Sigmoid colon (tissue), 7 donors: ENCODE data around the gene PLSCR4. TPM values are rescaled to one million over a fixed set of nuclear protein-coding genes. Genes with fewer than 3 reads are reported as not detected.

Experiments used
- DNase-seq: peaks from one replicate; pipeline ENCODE4 v3.0.0-alpha.2; 2019
- H3K27ac ChIP-seq, 4 donors: fragments of 200-600 bp; sonication (generic); one replicate each; pipeline ENCODE4 v1.5.1; 2016 to 2019; ENCODE audit warnings: mild to moderate bottlenecking in 1 of 4
- H3K27me3 ChIP-seq, 3 donors: fragments of 200-600 bp; sonication (generic); one replicate each; pipeline ENCODE4 v1.5.1; 2019; ENCODE audit warnings: mild to moderate bottlenecking in 1 of 3
- H3K36me3 ChIP-seq, 4 donors: fragments of 200-600 bp; sonication (generic); one replicate each; pipeline ENCODE4 v1.5.1; 2016 to 2019
- H3K4me1 ChIP-seq, 4 donors: fragments of 200-600 bp; sonication (generic); one replicate each; pipeline ENCODE4 v1.5.1; 2017 to 2019
- H3K4me3 ChIP-seq, 4 donors: fragments of 200-600 bp; sonication (generic); one replicate each; pipeline ENCODE4 v1.5.1; 2017 to 2019; ENCODE audit warnings: mild to moderate bottlenecking in 2 of 4, moderate library complexity in 1 of 4
- H3K9me3 ChIP-seq, 4 donors: fragments of 200-600 bp in 3 of 4; sonication (generic) in 3 of 4; one replicate each; pipeline versions ENCODE4 v1.5.1 to v1.6.1; 2013 to 2019
- EP300 ChIP-seq, 4 donors: sonication (generic); formaldehyde crosslinking; IDR thresholded peaks; one replicate each; pipeline ENCODE4 v1.6.1; 2017; ENCODE audit warnings: antibody characterized with exemption in 4 of 4
- POLR2A ChIP-seq, 2 donors: fragments of 450-650 bp; IDR thresholded peaks; one replicate each; pipeline ENCODE4 v1.6.1; 2016; ENCODE audit warnings: antibody characterized with exemption in 2 of 2, mild to moderate bottlenecking in 2 of 2, moderate library complexity in 2 of 2
- POLR2AphosphoS5 ChIP-seq, 4 donors: sonication (generic); formaldehyde crosslinking; IDR thresholded peaks; one replicate each; pipeline ENCODE4 v1.6.1; 2017; ENCODE audit warnings: antibody characterized with exemption in 4 of 4
- WGBS, 2 donors: extraction: QIAGEN DNeasy Blood & Tissue Kit; methylation state at CpG; one replicate each; pipeline ENCODE4 v1.1.7; 2013; 5-methylcytosine and 5-hydroxymethylcytosine counted together
- intact Hi-C: fragments of 100-400 bp; cut with DNase I; formaldehyde crosslinking; loops from one replicate; pipeline ENCODE4 v1.15.1; 2023
- polyA plus RNA-seq, 3 donors: library from polyadenylated mRNA; stranded (reverse); fragments of 200-250 nt; gene quantifications; one replicate each; pipeline ENCODE4 v1.2.3, GENCODE V29; 2013
- total RNA-seq, 4 donors: library from RNA; depleted of rRNA; stranded (reverse); fragments of >200 nt; gene quantifications; one replicate each; pipeline ENCODE4 v1.1.0, GENCODE V29; 2016
- TF ChIP-seq, protein P1 (sequence below), 4 experiments: fragments of 450-650 bp in 3 of 4; fragments of 200-600 bp in 1 of 4; IDR thresholded peaks; one replicate each; pipeline ENCODE4 v1.5.1; 2016 to 2019; ENCODE audit warnings: antibody characterized with exemption in 4 of 4, mild to moderate bottlenecking in 3 of 4, moderate library complexity in 2 of 4
- donor health status: healthy with polysubstance abuse.
- donor health status: Bipolar disorder and iron deficiency.
- donor health status: healthy.

Gene PLSCR4
- total and polyA plus RNA-seq, 7 donors = 17.5 to 67.4 (median 53.5) TPM

DNA sequence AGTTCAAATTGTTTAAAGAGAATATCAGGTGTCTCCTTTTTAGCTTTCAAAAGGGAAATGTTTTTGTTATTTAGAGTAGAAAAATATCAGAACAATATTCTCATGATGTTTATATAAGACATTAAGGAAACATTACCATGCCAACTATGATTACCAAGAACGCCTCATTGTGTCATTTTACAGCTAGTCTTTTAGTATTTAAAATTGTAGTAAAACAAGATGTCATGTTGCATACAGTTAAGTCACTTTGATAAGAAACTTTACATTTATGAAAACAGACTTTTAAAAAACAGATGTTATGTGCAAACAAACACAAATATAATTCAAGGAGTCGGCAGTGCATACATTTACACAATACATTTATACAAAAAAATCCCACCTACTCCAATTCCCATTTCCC lies 4.4 kb downstream of the PLSCR4 start:
- Histone ChIP-seq H3K4me3 (no peak overlapping the region), H3K4me1 (peaks cover 0 to 45% (median 28%) of the 10 kb centered on the region in 4 donors), H3K27me3 (no peaks in the 10 kb centered on the region), H3K36me3 (no peaks in the 10 kb centered on the region), H3K9me3 (no peaks in the 10 kb centered on the region), H3K27ac (peak overlapping the region in 2 of 4 donors; percentile 38 to 95)
- intact Hi-C loops = no loop called here
- no peak for DNase-seq
- TF ChIP-seq POLR2AphosphoS5 (IDR thresholded peaks at IDR 0.05) = no peak
- TF ChIP-seq, protein P1, sequence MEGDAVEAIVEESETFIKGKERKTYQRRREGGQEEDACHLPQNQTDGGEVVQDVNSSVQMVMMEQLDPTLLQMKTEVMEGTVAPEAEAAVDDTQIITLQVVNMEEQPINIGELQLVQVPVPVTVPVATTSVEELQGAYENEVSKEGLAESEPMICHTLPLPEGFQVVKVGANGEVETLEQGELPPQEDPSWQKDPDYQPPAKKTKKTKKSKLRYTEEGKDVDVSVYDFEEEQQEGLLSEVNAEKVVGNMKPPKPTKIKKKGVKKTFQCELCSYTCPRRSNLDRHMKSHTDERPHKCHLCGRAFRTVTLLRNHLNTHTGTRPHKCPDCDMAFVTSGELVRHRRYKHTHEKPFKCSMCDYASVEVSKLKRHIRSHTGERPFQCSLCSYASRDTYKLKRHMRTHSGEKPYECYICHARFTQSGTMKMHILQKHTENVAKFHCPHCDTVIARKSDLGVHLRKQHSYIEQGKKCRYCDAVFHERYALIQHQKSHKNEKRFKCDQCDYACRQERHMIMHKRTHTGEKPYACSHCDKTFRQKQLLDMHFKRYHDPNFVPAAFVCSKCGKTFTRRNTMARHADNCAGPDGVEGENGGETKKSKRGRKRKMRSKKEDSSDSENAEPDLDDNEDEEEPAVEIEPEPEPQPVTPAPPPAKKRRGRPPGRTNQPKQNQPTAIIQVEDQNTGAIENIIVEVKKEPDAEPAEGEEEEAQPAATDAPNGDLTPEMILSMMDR (IDR thresholded peaks at IDR 0.05) = no peak
- no peak for TF ChIP-seq POLR2A (IDR thresholded peaks at IDR 0.05)
- no peak for TF ChIP-seq EP300 (IDR thresholded peaks at IDR 0.05)
- WGBS, 2 donors = 32 to 60% methylated on average over 2 of the region's 2 CpGs

DNA sequence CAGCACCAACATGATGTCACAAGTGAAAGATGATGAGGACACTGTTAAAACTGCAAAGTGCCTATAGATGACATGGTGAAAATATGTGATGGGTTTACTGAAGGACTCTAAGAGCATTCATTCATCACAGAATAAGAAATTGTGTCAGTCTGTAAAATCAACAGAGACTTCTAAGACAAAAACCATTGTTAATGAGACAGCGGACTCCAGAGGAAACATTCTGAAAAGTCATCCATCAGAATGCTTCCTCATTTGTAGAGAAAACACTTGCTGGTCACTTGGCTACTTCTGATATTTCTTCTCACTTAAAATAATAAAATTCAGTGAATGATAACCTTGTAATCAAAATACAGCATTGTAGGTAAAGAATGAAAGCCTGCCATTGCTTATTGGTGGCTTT lies 7.3 kb downstream of the PLSCR4 start:
- H3K36me3 ChIP-seq = no peaks in the 10 kb centered on the region
- no peaks in the 10 kb centered on the region for H3K27me3 ChIP-seq
- no peaks in the 10 kb centered on the region for H3K9me3 ChIP-seq
- H3K4me1 ChIP-seq = peaks cover 0 to 31% (median 17%) of the 10 kb centered on the region in 4 donors
- no peak for DNase-seq
- intact Hi-C loops = no loop called here
- H3K27ac ChIP-seq = peak overlapping the region in 2 of 4 donors; percentile 3 to 13
- WGBS, 2 donors = 95% methylated on average over 1 of the region's 1 CpG
- no peak for TF ChIP-seq POLR2AphosphoS5 (IDR thresholded peaks at IDR 0.05)
- TF ChIP-seq POLR2A (IDR thresholded peaks at IDR 0.05) = no peak
- no peak for TF ChIP-seq EP300 (IDR thresholded peaks at IDR 0.05)
- TF ChIP-seq, protein P1 (IDR thresholded peaks at IDR 0.05) = no peak
- no peak overlapping the region for H3K4me3 ChIP-seq

DNA sequence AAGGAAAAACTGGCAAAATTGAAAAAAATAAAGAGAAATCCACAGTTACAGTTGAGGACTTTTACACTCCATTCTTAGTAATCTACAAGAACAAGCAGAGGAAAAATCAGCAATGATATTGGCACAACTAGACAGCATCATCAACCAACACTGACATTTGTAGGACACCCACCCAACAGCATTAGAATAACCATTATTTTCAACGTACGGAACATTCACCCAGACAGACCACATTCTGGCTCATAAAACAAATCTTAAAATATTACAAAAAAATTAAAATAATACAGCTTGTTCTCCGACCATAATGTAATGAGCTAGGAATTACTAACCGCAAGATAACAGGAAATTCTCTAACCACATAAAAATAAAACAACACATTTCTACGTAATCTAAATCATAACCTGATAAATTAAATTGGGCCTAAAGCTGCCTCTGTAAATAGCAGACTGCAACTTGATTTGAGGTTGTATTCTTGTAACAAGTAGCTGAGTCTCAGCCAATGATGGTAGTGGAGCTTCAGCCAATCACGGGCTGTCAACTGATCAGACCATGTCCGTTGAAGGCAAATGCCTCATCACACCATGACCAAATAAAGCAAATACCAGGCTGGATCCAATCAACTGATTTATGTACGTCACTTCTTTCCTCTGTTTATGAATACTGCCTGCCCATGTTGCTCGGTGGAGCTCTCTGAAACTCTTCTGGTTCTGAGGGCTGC lies 9.2 kb downstream of the PLSCR4 start:
- Histone ChIP-seq H3K36me3 (no peaks in the 10 kb centered on the region), H3K4me1 (peaks cover 0 to 14% (median 5%) of the 10 kb centered on the region in 4 donors), H3K4me3 (no peak overlapping the region), H3K27me3 (no peaks in the 10 kb centered on the region), H3K9me3 (peaks cover 0 to 5% (median 0%) of the 10 kb centered on the region in 4 donors), H3K27ac (peak overlapping the region in 2 of 4 donors; percentile 6 to 17)
- intact Hi-C loops = no loop called here
- TF ChIP-seq POLR2AphosphoS5 (IDR thresholded peaks at IDR 0.05) = no peak
- no peak for TF ChIP-seq EP300 (IDR thresholded peaks at IDR 0.05)
- TF ChIP-seq POLR2A (IDR thresholded peaks at IDR 0.05) = no peak
- TF ChIP-seq, protein P1 (IDR thresholded peaks at IDR 0.05) = no peak
- DNase-seq = no peak
- 91% methylated on average over 9 of the region's 9 CpGs for WGBS, 2 donors

DNA sequence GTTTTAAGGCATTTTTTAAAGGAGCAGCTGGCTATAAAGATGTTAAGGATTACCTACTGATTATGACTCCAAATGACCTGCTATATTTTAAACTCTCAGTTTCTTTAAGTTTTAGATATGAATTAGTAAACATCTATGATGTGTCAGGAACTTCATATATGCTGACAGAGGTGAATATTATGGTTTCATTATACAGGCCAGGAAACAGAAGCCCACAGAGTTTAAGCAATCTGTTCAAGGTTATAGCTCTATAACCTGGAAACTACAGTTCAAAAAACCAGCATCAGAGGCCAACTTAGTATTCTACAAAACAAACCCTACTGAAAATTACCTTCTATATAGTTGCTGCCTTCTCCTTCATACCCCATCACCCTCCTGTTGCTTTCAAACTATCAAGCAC lies 17.4 kb downstream of the PLSCR4 start:
- TF ChIP-seq EP300 (IDR thresholded peaks at IDR 0.05) (no peak), POLR2AphosphoS5 (IDR thresholded peaks at IDR 0.05) (no peak), POLR2A (IDR thresholded peaks at IDR 0.05) (no peak)
- TF ChIP-seq, protein P1 (IDR thresholded peaks at IDR 0.05) = no peak
- H3K36me3 ChIP-seq = no peaks in the 10 kb centered on the region
- H3K27ac ChIP-seq = no peak overlapping the region
- no peak for DNase-seq
- H3K9me3 ChIP-seq = peaks cover 0 to 12% (median 5%) of the 10 kb centered on the region in 4 donors
- intact Hi-C loops = no loop called here
- H3K4me3 ChIP-seq = no peak overlapping the region
- H3K4me1 ChIP-seq = peaks cover 0 to 21% (median 6%) of the 10 kb centered on the region in 4 donors
- H3K27me3 ChIP-seq = no peaks in the 10 kb centered on the region
